ENCODE data around the gene TBC1D24.

TBC1D24 gene

DNA sequence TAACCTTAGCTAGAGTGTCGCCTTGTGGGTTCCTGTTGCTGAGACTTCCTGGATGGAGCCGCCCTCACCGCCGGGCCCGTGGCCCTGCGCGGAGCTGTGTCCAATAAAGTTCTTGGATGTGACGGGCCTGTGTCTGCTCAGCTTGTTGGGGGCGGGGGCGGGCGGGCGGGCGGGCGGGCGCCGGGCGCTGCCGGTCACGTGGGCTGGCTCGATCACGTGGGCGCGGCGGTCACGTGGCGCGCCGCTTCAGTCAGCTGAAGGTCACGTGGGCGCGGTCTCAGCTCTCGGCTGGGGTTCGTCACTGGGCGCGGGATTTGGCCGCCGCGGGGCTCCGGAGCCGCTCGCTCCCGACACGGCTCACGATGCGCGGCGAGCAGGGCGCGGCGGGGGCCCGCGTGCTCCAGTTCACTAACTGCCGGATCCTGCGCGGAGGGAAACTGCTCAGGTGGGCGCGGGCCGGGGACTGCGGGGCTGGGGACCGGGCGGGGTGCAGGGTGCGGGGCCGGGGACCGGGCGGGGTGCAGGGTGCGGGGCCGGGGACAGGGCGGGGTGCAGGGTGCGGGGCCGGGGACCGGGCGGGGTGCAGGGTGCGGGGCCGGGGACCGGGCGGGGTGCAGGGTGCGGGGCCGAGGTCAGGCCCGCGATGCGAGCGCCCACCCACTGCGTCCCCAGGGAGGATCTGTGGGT lies 45.3 kb downstream of the TBC1D24 start, which contains the start of gene AMDHD2:
Gene AMDHD2 (plus strand): TSS at position 275 of the 687 bp plus-strand sequence. CDS start 88 bp downstream, at position 363.
- DNase-seq (ENCODE audit: insufficient read length, low spot score) (peak; percentile 99), FAIRE-seq (no peak)
- no peak for TF ChIP-seq CTCF (IDR thresholded peaks at IDR 0.05; ENCODE audit: insufficient read depth, missing control alignments)

GRCh38 chr16:2520784-2521531 lies 46.0 kb downstream of the TBC1D24 start:
- TF ChIP-seq CTCF (IDR thresholded peaks at IDR 0.05; ENCODE audit: insufficient read depth, missing control alignments) = no peak
- FAIRE-seq (no peak), DNase-seq (ENCODE audit: insufficient read length, low spot score) (no peak)

DNA sequence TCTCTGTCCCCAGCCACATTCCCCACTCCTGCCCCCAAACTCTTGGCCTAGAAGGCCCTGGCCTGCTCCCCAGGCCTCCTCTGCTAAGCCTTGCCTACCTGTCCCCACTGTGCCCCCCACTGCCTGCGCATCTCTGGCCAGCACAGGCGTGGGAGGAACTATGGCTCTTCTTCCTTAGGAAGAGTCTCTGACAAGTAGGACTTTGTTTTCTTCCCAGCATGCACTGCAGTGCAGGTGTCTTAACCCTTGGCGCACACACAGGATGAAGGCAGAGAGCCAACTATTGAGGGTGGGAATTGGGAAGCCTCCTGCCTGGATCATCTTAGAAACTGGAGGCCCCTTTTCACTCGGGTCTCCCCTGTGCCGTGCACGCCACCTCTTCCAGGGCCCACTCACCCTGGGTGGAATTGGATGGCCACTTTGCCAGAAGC lies 48.9 kb downstream of the TBC1D24 start:
- FAIRE-seq = no peak
- no peak for DNase-seq (ENCODE audit: insufficient read length, low spot score)
- TF ChIP-seq CTCF (IDR thresholded peaks at IDR 0.05; ENCODE audit: insufficient read depth, missing control alignments) = no peak

DNA sequence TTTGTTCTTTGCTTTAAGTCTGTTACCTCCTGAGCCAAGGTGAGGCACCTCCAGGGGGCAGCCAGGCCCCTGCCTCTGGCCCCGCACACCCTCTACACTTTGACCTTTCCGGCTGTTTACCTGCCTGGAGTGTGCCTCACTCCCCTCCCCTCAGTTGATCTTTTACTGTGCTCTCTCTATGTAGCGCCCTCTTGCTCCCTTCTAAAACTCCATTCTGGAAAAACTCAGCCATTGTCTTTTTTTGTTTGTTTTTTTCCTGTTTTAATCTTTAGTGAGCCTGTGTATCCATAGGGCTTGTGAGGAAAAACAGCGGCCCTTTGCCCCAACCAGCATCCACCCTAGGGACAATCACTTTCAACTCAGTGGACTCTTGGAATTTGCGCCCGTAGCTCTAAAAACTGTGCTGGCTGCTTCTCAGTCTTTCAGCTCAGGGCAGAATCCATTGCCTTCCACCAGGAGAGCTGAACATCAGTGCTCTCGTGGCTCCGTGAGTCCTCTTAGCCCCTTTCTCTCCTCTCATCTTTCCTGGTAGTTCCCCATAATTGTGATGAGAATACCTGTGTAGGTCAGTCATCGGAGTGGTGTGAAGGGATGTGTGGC lies 49.5 kb downstream of the TBC1D24 start:
- DNase-seq (ENCODE audit: insufficient read length, low spot score) (no peak), FAIRE-seq (no peak)
- TF ChIP-seq CTCF (IDR thresholded peaks at IDR 0.05; ENCODE audit: insufficient read depth, missing control alignments) = no peak

- FAIRE-seq (no peak), DNase-seq (ENCODE audit: insufficient read length, low spot score) (no peak)
- TF ChIP-seq CTCF (IDR thresholded peaks at IDR 0.05; ENCODE audit: insufficient read depth, missing control alignments) = no peak
Observed at GRCh38 chr16:2526135-2526534, 51.2 kb downstream of the TBC1D24 start.

- TF ChIP-seq CTCF (IDR thresholded peaks at IDR 0.05; ENCODE audit: insufficient read depth, missing control alignments) = no peak
- DNase-seq (ENCODE audit: insufficient read length, low spot score) = no peak
- FAIRE-seq = no peak
Observed at GRCh38 chr16:2527071-2527783, 52.3 kb downstream of the TBC1D24 start.

All from D721Med (cell line).